HCT116 (cell line): ENCODE data around the gene SYNDIG1. TPM values are rescaled to one million over a fixed set of nuclear protein-coding genes. Genes with fewer than 3 reads are reported as not detected.

Source experiments
- ATAC-seq: fragments of 200-7000 bp; cut with Tn5 transposase; 2 replicates; pipeline ENCODE4 v1.9.1; 2020; ENCODE audit warnings: mild to moderate bottlenecking, moderate library complexity
- BruUV-seq: library from RNA; stranded (reverse); fragments of 400-500 nt; replicated peaks from 2 replicates; lab custom pipeline; 2021; lab: Mats Ljungman, UMichigan
- CTCF ChIA-PET: fragments of 300-600 bp; sonication (Branson Sonifier 250); formaldehyde crosslinking; loops from one replicate; lab custom pipeline; 2021; ENCODE audit warnings: antibody characterized with exemption; lab: Charles Lee
- POLR2A ChIA-PET: fragments of 300-600, 350-600 bp; sonication (Branson Sonifier 250); formaldehyde crosslinking; loops from one replicate; lab custom pipeline; 2021; ENCODE audit warnings: antibody characterized with exemption; lab: Charles Lee
- RAD21 ChIA-PET, 2 experiments: fragments of 300-600 bp; sonication (Branson Sonifier 250); formaldehyde crosslinking; loops; one replicate each; lab custom pipeline; 2023; ENCODE audit warnings: low total read pairs in 2 of 2; ENCODE audit not compliant: uncharacterized antibody in 2 of 2, unreplicated experiment in 2 of 2, low non-redundant PET in 1 of 2; lab: Charles Lee
- DNase-seq: peaks from one replicate; pipeline ENCODE4 v3.0.0-alpha.2; 2010; ENCODE audit warnings: low read depth, low spot score
- H2AFZ ChIP-seq: fragments of 200-600 bp; shearing (Covaris generic), sonication (generic); 2 replicates; pipeline ENCODE4 v1.6.1; 2017; ENCODE audit warnings: low read depth, mixed run types, mixed read lengths, antibody characterized with exemption, low read length; ENCODE audit not compliant: poor library complexity, severe bottlenecking
- H3K27ac ChIP-seq: 2 replicates; pipeline ENCODE4 v1.5.1; 2012; ENCODE audit warnings: low read depth, low read length
- H3K27me3 ChIP-seq: fragments of 200-600 bp; sonication (generic); 2 replicates; pipeline ENCODE4 v1.6.1; 2016; ENCODE audit warnings: mixed run types, low read length, mixed read lengths; ENCODE audit not compliant: insufficient read depth
- H3K36me3 ChIP-seq, 2 experiments: fragments of 200-500 bp in 1 of 2; fragments of 200-600 bp in 1 of 2; sonication (Bioruptor generic) in 1 of 2; sonication (generic) in 1 of 2; 2 replicates each; pipeline versions ENCODE4 v1.5.1 to v1.6.1; 2014 to 2016; ENCODE audit warnings: low read length in 2 of 2, inconsistent platforms in 1 of 2, mixed read lengths in 1 of 2, mixed run types in 1 of 2; ENCODE audit not compliant: insufficient read depth in 2 of 2, control insufficient read depth in 1 of 2
- H3K4me1 ChIP-seq, 2 experiments: fragments of 200-600 bp in 1 of 2; sonication (generic) in 1 of 2; 2 replicates each; pipeline versions ENCODE4 v1.5.1 to v1.6.1; 2012 to 2017; ENCODE audit warnings: low read length in 2 of 2, inconsistent platforms in 1 of 2, mild to moderate bottlenecking in 1 of 2, mixed read lengths in 1 of 2, mixed run types in 1 of 2, moderate library complexity in 1 of 2; ENCODE audit not compliant: insufficient read depth in 2 of 2, control insufficient read depth in 1 of 2
- H3K4me2 ChIP-seq: fragments of 200-600 bp; sonication (generic); 2 replicates; pipeline ENCODE4 v1.6.1; 2017; ENCODE audit warnings: mixed run types, low read length, mixed read lengths
- H3K4me3 ChIP-seq, 2 experiments: fragments of 200-600 bp in 1 of 2; sonication (generic) in 1 of 2; replicated peaks in 1 of 2; 2 replicates each; pipeline ENCODE4 v1.5.1; 2011 to 2016; ENCODE audit warnings: low read length in 2 of 2, control low read depth in 1 of 2, low read depth in 1 of 2, mild to moderate bottlenecking in 1 of 2, mixed read lengths in 1 of 2, mixed run types in 1 of 2
- H3K79me2 ChIP-seq: fragments of 200-600 bp; sonication (generic); 2 replicates; pipeline ENCODE4 v1.6.1; 2017; ENCODE audit warnings: mild to moderate bottlenecking, mixed run types, low read length, moderate library complexity, mixed read lengths; ENCODE audit not compliant: insufficient read depth
- H3K9ac ChIP-seq: fragments of 200-600 bp; sonication (generic); 2 replicates; pipeline ENCODE4 v1.6.1; 2016; ENCODE audit warnings: low read length, mixed read lengths
- H3K9me2 ChIP-seq: fragments of 200-600 bp; sonication (generic), shearing (Covaris generic); 2 replicates; pipeline ENCODE4 v1.6.1; 2017; ENCODE audit warnings: mixed run types, mild to moderate bottlenecking, moderate library complexity; ENCODE audit not compliant: insufficient read depth
- H3K9me3 ChIP-seq, 2 experiments: fragments of 200-500 bp in 1 of 2; fragments of 200-600 bp in 1 of 2; sonication (Bioruptor generic) in 1 of 2; sonication (generic) in 1 of 2; 2 replicates each; pipeline ENCODE4 v1.6.1; 2014 to 2017; ENCODE audit warnings: low read length in 2 of 2, mixed read lengths in 2 of 2, inconsistent platforms in 1 of 2, low read depth in 1 of 2, mild to moderate bottlenecking in 1 of 2, mixed run types in 1 of 2, moderate library complexity in 1 of 2; ENCODE audit not compliant: control insufficient read depth in 1 of 2, insufficient read depth in 1 of 2
- H4K20me1 ChIP-seq: fragments of 200-600 bp; sonication (generic), shearing (Covaris generic); 2 replicates; pipeline ENCODE4 v1.6.1; 2017; ENCODE audit warnings: mixed run types, mild to moderate bottlenecking, moderate library complexity; ENCODE audit not compliant: insufficient read depth
- CBX3 ChIP-seq: IDR thresholded peaks from 2 replicates; pipeline ENCODE4 v1.6.1; 2012; ENCODE audit warnings: low read depth
- CEBPB ChIP-seq: IDR thresholded peaks from 2 replicates; pipeline ENCODE4 v1.6.1; 2012; ENCODE audit warnings: low read depth
- EZH2 ChIP-seq: fragments of 200-600 bp; sonication (generic); IDR thresholded peaks from 2 replicates; pipeline ENCODE4 v1.6.1; 2017; ENCODE audit warnings: antibody characterized with exemption, mixed run types
- EZH2phosphoT487 ChIP-seq: fragments of 200-600 bp; IDR thresholded peaks from 2 replicates; pipeline ENCODE4 v1.6.1; 2018; ENCODE audit warnings: antibody characterized with exemption, borderline replicate concordance
- MAX ChIP-seq: IDR thresholded peaks from 2 replicates; pipeline ENCODE4 v1.6.1; 2012
- POLR2AphosphoS5 ChIP-seq: IDR thresholded peaks from 2 replicates; pipeline ENCODE4 v1.6.1; 2011; ENCODE audit warnings: mild to moderate bottlenecking, low read depth, low read length, moderate library complexity
- REST ChIP-seq: IDR thresholded peaks from 2 replicates; pipeline ENCODE4 v1.6.1; 2012; ENCODE audit warnings: low read depth
- SIN3A ChIP-seq: IDR thresholded peaks from 2 replicates; pipeline ENCODE4 v1.6.1; 2012; ENCODE audit warnings: low read depth
- SP1 ChIP-seq: IDR thresholded peaks from 2 replicates; pipeline ENCODE4 v1.6.1; 2012; ENCODE audit warnings: low read depth
- YY1 ChIP-seq: IDR thresholded peaks from 2 replicates; pipeline ENCODE4 v1.6.1; 2011; ENCODE audit warnings: low read length, low read depth, moderate library complexity, mild to moderate bottlenecking; ENCODE audit not compliant: insufficient replicate concordance; ENCODE audit errors: extremely low read depth
- ZFX ChIP-seq: fragments of 450-650 bp; IDR thresholded peaks from 2 replicates; pipeline ENCODE4 v1.6.1; 2017
- ZNF274 ChIP-seq: fragments of 200-500 bp; sonication (Bioruptor generic); IDR thresholded peaks from 2 replicates; pipeline ENCODE4 v1.6.1; 2014; ENCODE audit warnings: mild to moderate bottlenecking, low read depth, low read length, inconsistent platforms
- intact Hi-C: fragments of 100-400 bp; cut with micrococcal nuclease; formaldehyde crosslinking; loops from 2 replicates; pipeline ENCODE4 v1.10.0; 2022
- total RNA-seq: library from RNA; stranded (reverse); gene quantifications from one replicate; pipeline ENCODE4 v1.2.1, GENCODE V29; 2021; ENCODE audit not compliant: unreplicated experiment

Gene SYNDIG1
- total RNA-seq, 1 experiment from 2014 or later = not detected

- TF ChIP-seq EZH2 (no peak), CBX3 (no peak), MAX (no peak), CEBPB (no peak), ZFX (no peak), SIN3A (no peak), YY1 (no peak), POLR2AphosphoS5 (no peak), REST (no peak)
These were observed 64.9 kb downstream of the SYNDIG1 start (continued) for GRCh38 chr20:24534282-24534681.

GRCh38 chr20:24535941-24536730 is 66.7 kb downstream of the SYNDIG1 start:
- H3K36me3 ChIP-seq = no peaks in the 10 kb centered on the region
- no peak for TF ChIP-seq ZNF274
- no peak for TF ChIP-seq SP1
- TF ChIP-seq EZH2phosphoT487 = no peak
- TF ChIP-seq, all 23 proteins: peak for 0
- Histone ChIP-seq H2AFZ (no peak overlapping the region), H3K4me2 (no peak overlapping the region), H3K27ac (no peak overlapping the region), H3K79me2 (no peaks in the 10 kb centered on the region), H3K9me2 (no peaks in the 10 kb centered on the region), H4K20me1 (no peaks in the 10 kb centered on the region), H3K9me3 (no peaks in the 10 kb centered on the region), H3K4me1 (no peaks in the 10 kb centered on the region), H3K9ac (no peak overlapping the region), H3K27me3 (0 out of 2 replicates have a peak, but pooled peaks cover 16% of the 10 kb centered on the region), H3K4me3 (no peak overlapping the region)
- ChIA-PET RAD21 (no interaction called here), POLR2A (no interaction called here), CTCF (no interaction called here)
- no TSS peak for BruUV-seq
- intact Hi-C loops = loop anchor here (10.0 kb wide), 1 partner anchor 379 kb away; no protein-coding TSS in a partner anchor
- no peak for DNase-seq
- ATAC-seq = no peak
